GM18868 (cell line): Measurements from ENCODE around the gene ARL2BP.
"Not testable (repeated sequence)": the region's sequence is repeated elsewhere in the genome, so short reads cannot be mapped to it uniquely, and the experiment has no call there.

Experiments used
- ATAC-seq: cut with Tn5 transposase; IDR thresholded peaks from one replicate; pipeline ENCODE4 v1.9.1; 2021; ENCODE audit warnings: mild to moderate bottlenecking, moderate library complexity; ENCODE audit not compliant: unreplicated experiment

Gene ARL2BP

GRCh38 chr16:57244767-57245471, at the start of gene ARL2BP:
TSS of gene ARL2BP (plus strand) at chr16:57245259. CDS start at chr16:57245368, 109 bp downstream.
- peak; percentile 92 for ATAC-seq

- ATAC-seq: no peak
These were observed 48.8 kb upstream of the ARL2BP start for GRCh38 chr16:57196286-57196685.

- ATAC-seq: no peak
These were observed 48.3 kb upstream of the ARL2BP start for GRCh38 chr16:57196753-57197152.

GRCh38 chr16:57200321-57200720, 44.7 kb upstream of the ARL2BP start:
- ATAC-seq: not testable (repeated sequence)

GRCh38 chr16:57200926-57201325, 44.1 kb upstream of the ARL2BP start:
- ATAC-seq: not testable (repeated sequence)

- ATAC-seq: no peak
These were observed 42.8 kb upstream of the ARL2BP start for GRCh38 chr16:57202095-57202886.

- no peak for ATAC-seq
These were observed 41.6 kb upstream of the ARL2BP start for GRCh38 chr16:57203451-57203850.

- no peak for ATAC-seq
These were observed 40.4 kb upstream of the ARL2BP start for GRCh38 chr16:57204675-57205074.

GRCh38 chr16:57208926-57209325, 36.1 kb upstream of the ARL2BP start:
- no peak for ATAC-seq

GRCh38 chr16:57209780-57210179, 35.3 kb upstream of the ARL2BP start:
- ATAC-seq: no peak

GRCh38 chr16:57213462-57213861, 31.6 kb upstream of the ARL2BP start:
- no peak for ATAC-seq

- no peak for ATAC-seq
These were observed 28.1 kb upstream of the ARL2BP start for GRCh38 chr16:57216968-57217367.

- ATAC-seq: no peak
These were observed 22.0 kb upstream of the ARL2BP start for GRCh38 chr16:57223057-57223456.

- ATAC-seq: no peak
These were observed 20.3 kb upstream of the ARL2BP start for GRCh38 chr16:57224651-57225335.

- ATAC-seq: no peak
These were observed 19.1 kb upstream of the ARL2BP start for GRCh38 chr16:57225978-57226377.

- ATAC-seq: no peak
These were observed 18.1 kb upstream of the ARL2BP start for GRCh38 chr16:57226701-57227621.

GRCh38 chr16:57229079-57229478, 16.0 kb upstream of the ARL2BP start:
- ATAC-seq: no peak

GRCh38 chr16:57231821-57232350, 13.2 kb upstream of the ARL2BP start:
- no peak for ATAC-seq

GRCh38 chr16:57233944-57234706, 10.9 kb upstream of the ARL2BP start:
- ATAC-seq: no peak

- no peak for ATAC-seq
These were observed 10.4 kb upstream of the ARL2BP start for GRCh38 chr16:57234707-57235092.
